Right lobe of liver (tissue), 6 donors: ENCODE data around the gene SERP2. TPM values are rescaled to one million over a fixed set of nuclear protein-coding genes. Genes with fewer than 3 reads are reported as not detected.

Source experiments
- ATAC-seq, 4 donors: fragments of 200-7000 bp; cut with Tn5 transposase; one replicate each; pipeline ENCODE4 v1.9.1; 2020; ENCODE audit warnings: mild to moderate bottlenecking in 4 of 4, moderate library complexity in 4 of 4
- DNase-seq, 3 donors: peaks; one replicate each; pipeline ENCODE4 v3.0.0-alpha.2; 2020
- H3K27ac ChIP-seq, 3 donors: fragments of 200-600 bp; one replicate each; pipeline ENCODE4 v1.8.0; 2022
- H3K27me3 ChIP-seq, 2 donors: fragments of 200-600 bp; one replicate each; pipeline ENCODE4 v1.8.0; 2022
- H3K36me3 ChIP-seq, 4 donors: fragments of 200-600 bp; sonication (generic) in 1 of 4; one replicate each; pipeline versions ENCODE4 v1.5.1 to v1.8.0; 2017 to 2022; ENCODE audit warnings: control low read depth in 1 of 4
- H3K4me1 ChIP-seq, 4 donors: fragments of 200-600 bp; sonication (generic) in 1 of 4; one replicate each; pipeline versions ENCODE4 v1.5.1 to v1.8.0; 2017 to 2022; ENCODE audit warnings: control low read depth in 1 of 4
- H3K4me3 ChIP-seq, 3 donors: fragments of 200-600 bp; one replicate each; pipeline ENCODE4 v1.8.0; 2022
- H3K9me3 ChIP-seq, 4 donors: fragments of 200-600 bp; sonication (generic) in 1 of 4; one replicate each; pipeline versions ENCODE4 v1.5.1 to v1.8.0; 2017 to 2022; ENCODE audit warnings: control low read depth in 1 of 4
- POLR2A ChIP-seq: fragments of 450-650 bp; IDR thresholded peaks from one replicate; pipeline ENCODE4 v1.6.1; 2017; ENCODE audit warnings: antibody characterized with exemption, mild to moderate bottlenecking
- WGBS: methylation state at CpG from one replicate; pipeline ENCODE4 v1.1.6; 2018; ENCODE audit warnings: low coverage, low lambda C conversion rate; ENCODE audit not compliant: insufficient coverage; ENCODE audit errors: missing lambda C conversion rate; 5-methylcytosine and 5-hydroxymethylcytosine counted together
- intact Hi-C, 2 donors: fragments of 100-400 bp; cut with DNase I; formaldehyde crosslinking; loops; one replicate each; pipeline versions ENCODE4 v1.11.2 to v1.14.1; 2022
- total RNA-seq, 6 experiments: library from RNA; depleted of rRNA in 2 of 6; stranded (reverse); fragments of >200 nt in 2 of 6; fragmentation: NEBNext Ultra II Directional in 3 of 6; extraction: Animal tissue kit (Norgen Biotek cat#: 25700) in 3 of 6; gene quantifications; one replicate each; pipeline versions ENCODE4 v1.1.0 to v1.2.4, GENCODE V29; 2016 to 2023
- TF ChIP-seq, protein P1 (sequence below), 4 donors: fragments of 200-600 bp in 3 of 4; fragments of 450-650 bp in 1 of 4; IDR thresholded peaks; one replicate each; pipeline versions ENCODE4 v1.5.1 to v1.8.0; 2016 to 2022; ENCODE audit warnings: antibody characterized with exemption in 4 of 4, mild to moderate bottlenecking in 2 of 4
- donor health status: DM: no; HTN: yes; CAD: no.
- donor health status: DM: no; HTN: no; CAD: no.
- donor health status: DM: no; HTN: no; CAD: no.
- donor health status: DM: no; HTN: yes; CAD: no.
- donor health status: DM: no; HTN: yes; CAD: no.

Gene SERP2
- total RNA-seq, 6 experiments from 2014 or later = 2.1 to 9.0 (median 2.8) TPM

DNA sequence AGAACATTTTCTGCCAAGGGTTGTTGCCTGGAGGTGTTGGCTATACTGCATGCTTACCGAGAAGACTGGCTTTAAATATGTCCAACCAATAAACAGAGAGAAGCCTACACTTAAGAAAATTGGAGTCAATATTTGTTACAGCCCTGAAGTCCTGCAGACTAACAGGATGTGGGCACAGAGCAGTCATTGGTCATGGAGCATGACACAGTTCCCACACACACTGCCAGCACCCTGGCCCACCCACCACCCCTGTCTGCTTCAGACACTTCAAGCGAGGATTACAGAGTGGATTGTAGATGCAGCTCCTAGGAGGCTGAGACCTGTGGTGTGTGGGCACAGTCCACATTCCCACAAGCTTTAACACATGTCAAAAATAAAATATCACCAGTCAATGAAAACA, 21.0 kb upstream of the SERP2 start:
- WGBS = 92% methylated on average over 2 of the region's 2 CpGs
- intact Hi-C loops = no loop called here
- Histone ChIP-seq H3K4me3 (no peak overlapping the region), H3K9me3 (no peaks in the 10 kb centered on the region), H3K36me3 (no peaks in the 10 kb centered on the region), H3K27ac (no peak overlapping the region), H3K4me1 (peaks cover 0 to 12% (median 0%) of the 10 kb centered on the region in 4 donors), H3K27me3 (no peaks in the 10 kb centered on the region)
- DNase-seq (no peak), ATAC-seq (no peak)
- no peak for TF ChIP-seq POLR2A
- TF ChIP-seq, protein P1, sequence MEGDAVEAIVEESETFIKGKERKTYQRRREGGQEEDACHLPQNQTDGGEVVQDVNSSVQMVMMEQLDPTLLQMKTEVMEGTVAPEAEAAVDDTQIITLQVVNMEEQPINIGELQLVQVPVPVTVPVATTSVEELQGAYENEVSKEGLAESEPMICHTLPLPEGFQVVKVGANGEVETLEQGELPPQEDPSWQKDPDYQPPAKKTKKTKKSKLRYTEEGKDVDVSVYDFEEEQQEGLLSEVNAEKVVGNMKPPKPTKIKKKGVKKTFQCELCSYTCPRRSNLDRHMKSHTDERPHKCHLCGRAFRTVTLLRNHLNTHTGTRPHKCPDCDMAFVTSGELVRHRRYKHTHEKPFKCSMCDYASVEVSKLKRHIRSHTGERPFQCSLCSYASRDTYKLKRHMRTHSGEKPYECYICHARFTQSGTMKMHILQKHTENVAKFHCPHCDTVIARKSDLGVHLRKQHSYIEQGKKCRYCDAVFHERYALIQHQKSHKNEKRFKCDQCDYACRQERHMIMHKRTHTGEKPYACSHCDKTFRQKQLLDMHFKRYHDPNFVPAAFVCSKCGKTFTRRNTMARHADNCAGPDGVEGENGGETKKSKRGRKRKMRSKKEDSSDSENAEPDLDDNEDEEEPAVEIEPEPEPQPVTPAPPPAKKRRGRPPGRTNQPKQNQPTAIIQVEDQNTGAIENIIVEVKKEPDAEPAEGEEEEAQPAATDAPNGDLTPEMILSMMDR (IDR thresholded peaks at IDR 0.05) = no peak

DNA sequence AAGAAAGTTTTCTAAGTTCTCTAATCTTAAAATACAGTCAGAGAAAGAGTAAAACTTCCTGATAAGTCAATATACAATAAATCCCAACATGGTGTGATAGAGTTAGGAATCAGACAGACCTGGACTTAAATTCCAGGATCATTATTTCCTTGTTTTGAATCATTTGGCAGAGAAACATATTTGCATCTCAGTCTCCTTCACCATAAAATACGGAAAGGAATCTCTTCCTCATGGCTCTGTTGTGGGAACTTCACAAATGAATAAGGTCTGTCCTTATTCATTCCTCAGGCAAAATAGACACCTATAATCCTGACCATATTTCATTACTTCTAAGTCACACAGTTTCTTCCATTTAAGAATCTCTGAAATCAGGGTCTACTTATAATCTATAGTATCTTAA, 19.3 kb upstream of the SERP2 start:
- Histone ChIP-seq H3K9me3 (no peaks in the 10 kb centered on the region), H3K27ac (no peak overlapping the region), H3K36me3 (no peaks in the 10 kb centered on the region), H3K4me1 (peaks cover 0 to 12% (median 0%) of the 10 kb centered on the region in 4 donors), H3K4me3 (no peak overlapping the region), H3K27me3 (no peaks in the 10 kb centered on the region)
- DNase-seq (no peak), ATAC-seq (no peak)
- WGBS = 80% methylated on average over 1 of the region's 1 CpG
- no peak for TF ChIP-seq POLR2A
- TF ChIP-seq, protein P1 (IDR thresholded peaks at IDR 0.05) = no peak
- intact Hi-C loops = no loop called here

DNA sequence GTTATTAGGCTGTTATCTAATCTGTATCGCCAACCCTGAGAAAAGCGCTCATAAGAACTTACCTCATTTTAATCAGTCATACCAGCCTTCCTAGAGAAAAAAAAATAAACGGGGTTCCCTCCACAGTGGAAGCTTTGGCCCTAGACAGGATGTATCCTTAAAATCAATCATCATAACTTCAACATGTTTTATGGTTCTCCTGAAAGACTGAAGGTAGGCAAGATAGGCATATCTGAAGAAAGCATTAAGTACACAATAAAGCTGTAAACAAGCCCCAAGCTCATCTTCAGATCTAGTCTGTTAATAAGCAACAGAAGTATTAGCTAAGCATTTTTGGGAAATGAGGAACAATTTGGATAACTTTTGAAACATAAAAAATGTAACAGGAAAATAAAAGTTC, 18.7 kb upstream of the SERP2 start:
- ATAC-seq = peak in 2 of 4 donors; percentile 34 to 40
- H3K36me3 ChIP-seq = no peaks in the 10 kb centered on the region
- no peaks in the 10 kb centered on the region for H3K27me3 ChIP-seq
- no peak for DNase-seq
- no peak overlapping the region for H3K27ac ChIP-seq
- H3K4me3 ChIP-seq = no peak overlapping the region
- TF ChIP-seq, protein P1 (IDR thresholded peaks at IDR 0.05) = no peak
- TF ChIP-seq POLR2A = no peak
- H3K4me1 ChIP-seq = peaks cover 0 to 12% (median 0%) of the 10 kb centered on the region in 4 donors
- WGBS = 55% methylated on average over 3 of the region's 3 CpGs
- intact Hi-C loops = no loop called here
- H3K9me3 ChIP-seq = no peaks in the 10 kb centered on the region

DNA sequence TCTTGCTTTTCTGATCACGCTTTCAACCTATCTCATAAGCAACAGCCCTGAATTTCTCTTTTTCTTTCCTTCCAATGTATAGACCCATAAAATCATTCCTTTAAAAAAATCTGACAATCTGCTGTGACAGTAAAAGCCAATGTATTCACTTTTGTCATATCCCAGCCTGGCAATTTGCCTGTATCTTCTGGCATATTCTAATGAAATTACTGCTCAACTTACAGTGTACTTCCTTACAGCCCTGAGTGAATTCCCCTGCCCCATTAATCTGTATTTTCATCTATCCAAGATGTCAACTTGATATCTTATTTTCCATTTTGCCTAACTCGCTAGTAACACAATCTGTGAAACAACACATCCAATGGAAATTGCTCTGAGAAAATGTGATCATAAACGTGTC, 18.0 kb upstream of the SERP2 start:
- Histone ChIP-seq H3K27ac (no peak overlapping the region), H3K4me3 (no peak overlapping the region), H3K4me1 (peaks cover 0 to 12% (median 0%) of the 10 kb centered on the region in 4 donors), H3K9me3 (no peaks in the 10 kb centered on the region), H3K36me3 (no peaks in the 10 kb centered on the region), H3K27me3 (no peaks in the 10 kb centered on the region)
- TF ChIP-seq, protein P1 (IDR thresholded peaks at IDR 0.05) = no peak
- TF ChIP-seq POLR2A = no peak
- WGBS = 79% methylated on average over 3 of the region's 3 CpGs
- ATAC-seq (no peak), DNase-seq (no peak)
- intact Hi-C loops = no loop called here

DNA sequence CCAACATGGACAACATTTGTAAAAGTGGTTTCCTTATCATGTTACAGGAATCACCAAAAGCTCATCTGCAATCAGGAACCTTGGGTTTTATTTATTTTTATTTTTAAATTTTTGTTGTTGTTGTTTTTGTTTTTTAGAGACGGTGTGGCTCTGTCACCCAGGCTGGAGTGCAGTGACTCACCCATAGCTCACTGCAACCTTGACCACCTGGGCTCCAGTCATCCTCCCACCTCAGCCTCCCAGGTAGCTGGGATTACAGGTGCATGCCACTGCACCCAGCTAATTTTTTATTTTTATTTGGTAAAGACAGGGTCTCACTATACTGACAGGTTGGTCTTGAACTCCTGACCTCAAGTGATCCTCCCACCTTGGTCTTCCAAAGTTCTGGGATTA, 13.6 kb upstream of the SERP2 start:
- Histone ChIP-seq H3K36me3 (no peaks in the 10 kb centered on the region), H3K9me3 (no peaks in the 10 kb centered on the region), H3K27ac (no peak overlapping the region), H3K27me3 (no peaks in the 10 kb centered on the region), H3K4me1 (peaks cover 0 to 18% (median 5%) of the 10 kb centered on the region in 4 donors), H3K4me3 (no peak overlapping the region)
- WGBS = 100% methylated on average over 1 of the region's 1 CpG
- ATAC-seq (no peak), DNase-seq (no peak)
- intact Hi-C loops = no loop called here
- TF ChIP-seq, protein P1 (IDR thresholded peaks at IDR 0.05) = no peak
- TF ChIP-seq POLR2A = no peak
